ENCODE measurements around the gene PRAMEF18. TPM values are rescaled to one million over a fixed set of nuclear protein-coding genes. Genes with fewer than 3 reads are reported as not detected.
A peak's percentile ranks its signal among the peaks of the same experiment; 100 is the strongest.
"Not testable (repeated sequence)": the region's sequence is repeated elsewhere in the genome, so short reads cannot be mapped to it uniquely, and the experiment has no call there.

Gene PRAMEF18
- not detected for total RNA-seq
- long read RNA-seq: 0 reads

GRCh38 chr1:13225675-13226204 is at the start of gene PRAMEF18:
PRAMEF18 (minus strand) TSS chr1:13226154; CDS start chr1:13226106, 48 bp downstream.
- intact Hi-C loops (cut with DNase I): not testable (repeated sequence)
- peak in 2 of 3 donors; percentile 31 to 44 for DNase-seq
- WGBS (ENCODE audit: insufficient coverage, low coverage, low lambda C conversion rate, missing lambda C conversion rate): 53% methylated on average over 7 of the region's 9 CpGs

GRCh38 chr1:13265124-13265523 is 39.2 kb upstream of the PRAMEF18 start:
- H3K36me3 ChIP-seq; H3K27ac ChIP-seq; H3K9me3 ChIP-seq; intact Hi-C loops (cut with DNase I); H3K4me1 ChIP-seq; H3K27me3 ChIP-seq; DNase-seq; H3K4me3 ChIP-seq: not testable (repeated sequence)
- peak in 3 of 4 donors; percentile 30 to 52 (median 48) for ATAC-seq
- WGBS (ENCODE audit: insufficient coverage, low coverage, low lambda C conversion rate, missing lambda C conversion rate): no CpG with 5 or more reads among the region's 3 CpGs

More at GRCh38 chr1:13225675-13226204, at the start of gene PRAMEF18:
- not testable (repeated sequence) for H3K4me1 ChIP-seq, H3K27ac ChIP-seq, H3K9me3 ChIP-seq, H3K27me3 ChIP-seq, H3K4me3 ChIP-seq, H3K36me3 ChIP-seq
- ATAC-seq: peak in 2 of 4 donors; percentile 17 to 35

- DNase-seq; ATAC-seq; H3K27me3 ChIP-seq; intact Hi-C loops (cut with DNase I); H3K36me3 ChIP-seq; H3K27ac ChIP-seq; H3K4me1 ChIP-seq; H3K4me3 ChIP-seq; H3K9me3 ChIP-seq: not testable (repeated sequence)
- WGBS (ENCODE audit: insufficient coverage, low coverage, low lambda C conversion rate, missing lambda C conversion rate): no CpG with 5 or more reads among the region's 5 CpGs
These were observed 27.9 kb upstream of the PRAMEF18 start, which contains the start of gene PRAMEF5 for GRCh38 chr1:13253898-13254297. PRAMEF5 (plus strand) TSS chr1:13254198; CDS start chr1:13259269, 5,071 bp downstream.

GRCh38 chr1:13247122-13247521 is 21.2 kb upstream of the PRAMEF18 start:
- intact Hi-C loops (cut with DNase I); H3K9me3 ChIP-seq; H3K27ac ChIP-seq; H3K27me3 ChIP-seq; H3K36me3 ChIP-seq; H3K4me3 ChIP-seq; H3K4me1 ChIP-seq: not testable (repeated sequence)
- 56% methylated on average over 7 of the region's 7 CpGs for WGBS (ENCODE audit: insufficient coverage, low coverage, low lambda C conversion rate, missing lambda C conversion rate)
- DNase-seq (peak in 1 of 3 donors; percentile 3), ATAC-seq (peak in 1 of 4 donors; percentile 26)

DNA sequence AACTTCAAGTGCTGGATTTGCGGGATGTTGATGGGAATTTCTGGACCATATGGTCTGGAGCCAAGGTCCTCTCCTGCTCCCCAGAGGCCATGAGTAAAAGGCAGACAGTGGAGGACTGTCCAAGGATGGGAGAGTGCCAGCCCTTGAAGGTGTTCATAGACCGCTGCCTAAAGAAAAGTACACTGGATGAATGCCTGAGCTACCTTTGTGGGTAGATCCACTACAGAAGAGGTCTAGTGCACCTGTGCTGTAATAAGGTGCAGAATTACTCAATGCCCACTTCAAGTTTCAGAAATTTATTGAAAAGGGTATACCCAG is 20.6 kb upstream of the PRAMEF18 start:
- H3K4me1 ChIP-seq; H3K27me3 ChIP-seq; ATAC-seq; H3K27ac ChIP-seq; H3K4me3 ChIP-seq; intact Hi-C loops (cut with DNase I); H3K9me3 ChIP-seq; H3K36me3 ChIP-seq: not testable (repeated sequence)
- 58% methylated on average over 2 of the region's 2 CpGs for WGBS (ENCODE audit: insufficient coverage, low coverage, low lambda C conversion rate, missing lambda C conversion rate)
- DNase-seq: peak in 1 of 3 donors; percentile 6

- H3K36me3 ChIP-seq; ATAC-seq; intact Hi-C loops (cut with DNase I); H3K9me3 ChIP-seq; H3K4me3 ChIP-seq; H3K27me3 ChIP-seq; H3K4me1 ChIP-seq; H3K27ac ChIP-seq: not testable (repeated sequence)
- 53% methylated on average over 4 of the region's 5 CpGs for WGBS (ENCODE audit: insufficient coverage, low coverage, low lambda C conversion rate, missing lambda C conversion rate)
- DNase-seq: peak in 1 of 3 donors; percentile 37
These were observed 20.0 kb upstream of the PRAMEF18 start for GRCh38 chr1:13245841-13246553.

DNA sequence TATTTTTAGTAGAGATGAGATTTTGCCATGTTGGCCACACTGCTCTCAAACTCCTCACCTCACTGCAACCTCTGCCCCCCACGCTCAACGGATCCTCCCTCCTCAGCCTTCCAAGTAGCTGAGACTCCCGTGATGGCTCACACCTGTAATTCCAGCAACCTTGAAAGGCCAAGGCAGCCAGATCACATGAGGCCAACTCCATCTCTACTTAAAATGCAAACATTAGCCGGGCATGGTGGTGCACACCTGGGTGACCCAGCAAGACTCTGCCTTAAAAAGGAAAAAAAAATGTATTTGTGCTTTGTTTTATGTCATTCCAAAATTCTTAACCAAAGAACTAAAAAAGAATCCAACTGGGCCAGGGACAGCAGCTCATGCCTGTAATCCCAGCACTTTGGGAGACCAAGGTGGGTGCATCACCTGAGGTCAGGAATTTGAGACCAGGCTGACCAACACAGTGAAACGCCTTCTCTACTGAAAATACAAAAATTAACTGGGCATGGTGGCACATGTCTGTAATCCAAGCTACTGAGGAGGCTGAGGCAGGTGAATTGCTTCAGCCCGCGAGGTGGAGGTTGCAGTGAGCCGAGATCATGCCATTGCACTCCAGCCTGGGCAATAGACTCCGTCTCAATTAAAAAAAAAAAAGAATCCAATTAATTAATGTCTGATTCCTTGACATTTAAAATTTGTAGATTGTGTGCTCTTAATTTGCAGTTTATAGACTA is 17.7 kb upstream of the PRAMEF18 start:
- H3K27me3 ChIP-seq; intact Hi-C loops (cut with DNase I); ATAC-seq; H3K27ac ChIP-seq; H3K36me3 ChIP-seq; H3K4me1 ChIP-seq; H3K4me3 ChIP-seq; H3K9me3 ChIP-seq: not testable (repeated sequence)
- 80% methylated on average over 9 of the region's 9 CpGs for WGBS (ENCODE audit: insufficient coverage, low coverage, low lambda C conversion rate, missing lambda C conversion rate)
- DNase-seq: peak in 1 of 3 donors; percentile 23

DNA sequence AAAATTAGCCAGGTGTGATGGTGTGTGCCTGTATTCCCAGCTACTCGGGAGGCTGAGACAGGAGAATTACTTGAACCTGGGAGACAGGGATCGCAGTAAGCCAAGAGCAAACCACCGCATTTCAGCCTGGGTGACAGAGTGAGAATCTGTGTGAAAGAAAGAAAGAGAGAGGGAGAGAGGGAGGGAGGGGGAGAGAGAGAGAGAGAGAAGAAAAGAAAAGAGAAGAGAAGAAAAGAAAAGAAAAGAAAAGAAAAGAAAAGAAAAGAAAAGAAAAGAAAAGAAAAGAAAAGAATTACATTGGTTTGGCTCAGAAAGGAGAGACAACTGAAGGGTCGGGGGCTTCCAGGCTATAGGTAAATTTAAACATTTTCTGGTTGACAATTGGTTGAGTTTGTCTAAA is 13.7 kb upstream of the PRAMEF18 start:
- H3K27ac ChIP-seq; DNase-seq; intact Hi-C loops (cut with DNase I); H3K4me3 ChIP-seq; H3K4me1 ChIP-seq; H3K27me3 ChIP-seq; ATAC-seq; H3K36me3 ChIP-seq; H3K9me3 ChIP-seq: not testable (repeated sequence)
- 72% methylated on average over 4 of the region's 4 CpGs for WGBS (ENCODE audit: insufficient coverage, low coverage, low lambda C conversion rate, missing lambda C conversion rate)

GRCh38 chr1:13237572-13237971 is 11.6 kb upstream of the PRAMEF18 start:
- H3K4me1 ChIP-seq: peaks cover 0 to 13% (median 0%) of the 10 kb centered on the region in 4 donors
- peak in 1 of 3 donors; percentile 43 for DNase-seq
- H3K27me3 ChIP-seq; intact Hi-C loops (cut with DNase I); ATAC-seq; H3K36me3 ChIP-seq; H3K27ac ChIP-seq; H3K4me3 ChIP-seq; H3K9me3 ChIP-seq: not testable (repeated sequence)
- 64% methylated on average over 4 of the region's 4 CpGs for WGBS (ENCODE audit: insufficient coverage, low coverage, low lambda C conversion rate, missing lambda C conversion rate)

DNA sequence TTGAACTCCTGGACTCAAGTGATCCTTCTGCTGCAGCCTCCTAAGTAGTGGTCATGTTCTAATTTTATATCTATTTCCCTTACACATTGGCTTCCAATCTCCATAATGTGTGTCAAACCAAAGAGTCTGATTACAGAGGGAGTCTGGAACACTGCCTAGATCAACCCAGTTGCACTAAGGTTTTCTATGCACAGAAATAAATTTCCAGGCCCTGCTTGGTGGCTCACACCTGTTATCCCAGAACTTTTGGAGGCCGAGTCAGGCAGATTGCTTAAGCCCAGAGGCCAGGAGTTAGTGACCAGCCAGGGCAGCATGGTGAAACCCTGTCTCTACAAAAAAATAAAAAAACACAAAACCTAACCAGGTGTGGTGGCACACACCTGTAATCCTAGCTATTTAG is 8.1 kb upstream of the PRAMEF18 start:
- peak; percentile 32 to 76 (median 75) for DNase-seq
- H3K27me3 ChIP-seq: not testable (repeated sequence)
- WGBS (ENCODE audit: insufficient coverage, low coverage, low lambda C conversion rate, missing lambda C conversion rate): 32% methylated on average over 1 of the region's 1 CpG

DNA sequence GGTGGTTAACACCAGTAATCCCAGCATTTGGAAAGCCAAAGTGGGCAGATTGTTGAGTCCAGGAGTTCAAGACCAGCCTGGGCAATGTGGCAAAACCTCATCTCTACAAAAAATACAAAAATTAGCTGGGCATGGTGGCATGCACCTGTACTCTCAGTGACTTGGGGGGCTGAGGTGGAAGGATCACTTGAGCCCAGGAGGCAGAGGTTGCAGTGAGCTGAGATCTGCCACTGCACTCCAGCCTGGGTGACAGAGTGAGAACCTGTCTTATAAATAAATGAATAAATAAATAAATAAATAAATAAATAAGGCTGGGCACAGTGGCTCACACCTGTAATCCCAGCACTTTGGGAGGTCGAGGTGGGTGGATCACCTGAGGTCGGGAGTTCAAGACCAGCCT is 6.1 kb upstream of the PRAMEF18 start:
- H3K4me1 ChIP-seq: peaks cover 0 to 13% (median 0%) of the 10 kb centered on the region in 4 donors
- H3K36me3 ChIP-seq; H3K4me3 ChIP-seq; H3K27ac ChIP-seq; intact Hi-C loops (cut with DNase I); H3K27me3 ChIP-seq; ATAC-seq; H3K9me3 ChIP-seq: not testable (repeated sequence)
- peak in 1 of 3 donors; percentile 22 for DNase-seq
- 43% methylated on average over 2 of the region's 2 CpGs for WGBS (ENCODE audit: insufficient coverage, low coverage, low lambda C conversion rate, missing lambda C conversion rate)

More for the DNA sequence above, 8.1 kb upstream of the PRAMEF18 start:
- Histone ChIP-seq H3K4me1 (peaks cover 0 to 13% (median 0%) of the 10 kb centered on the region in 4 donors), H3K27ac (peak overlapping the region in 1 of 3 donors; percentile 66)
- H3K36me3 ChIP-seq; H3K4me3 ChIP-seq; intact Hi-C loops (cut with DNase I); H3K9me3 ChIP-seq: not testable (repeated sequence)
- peak; percentile 78 to 87 (median 84) for ATAC-seq

Data from right lobe of liver (tissue), 6 donors.